PC-9 (cell line): ENCODE measurements around the gene KLK3.

Experiments used
- CTCF ChIP-seq: fragments of 200-600 bp; sonication (generic); conservative IDR thresholded peaks from 2 replicates; pipeline ENCODE4 v1.6.1; 2017; ENCODE audit warnings: mixed run types, antibody characterized with exemption, mild to moderate bottlenecking, moderate library complexity
- EZH2 ChIP-seq: fragments of 200-600 bp; sonication (generic); IDR thresholded peaks from 2 replicates; pipeline ENCODE4 v1.8.0; 2017; ENCODE audit warnings: antibody characterized with exemption, low read depth

DNA sequence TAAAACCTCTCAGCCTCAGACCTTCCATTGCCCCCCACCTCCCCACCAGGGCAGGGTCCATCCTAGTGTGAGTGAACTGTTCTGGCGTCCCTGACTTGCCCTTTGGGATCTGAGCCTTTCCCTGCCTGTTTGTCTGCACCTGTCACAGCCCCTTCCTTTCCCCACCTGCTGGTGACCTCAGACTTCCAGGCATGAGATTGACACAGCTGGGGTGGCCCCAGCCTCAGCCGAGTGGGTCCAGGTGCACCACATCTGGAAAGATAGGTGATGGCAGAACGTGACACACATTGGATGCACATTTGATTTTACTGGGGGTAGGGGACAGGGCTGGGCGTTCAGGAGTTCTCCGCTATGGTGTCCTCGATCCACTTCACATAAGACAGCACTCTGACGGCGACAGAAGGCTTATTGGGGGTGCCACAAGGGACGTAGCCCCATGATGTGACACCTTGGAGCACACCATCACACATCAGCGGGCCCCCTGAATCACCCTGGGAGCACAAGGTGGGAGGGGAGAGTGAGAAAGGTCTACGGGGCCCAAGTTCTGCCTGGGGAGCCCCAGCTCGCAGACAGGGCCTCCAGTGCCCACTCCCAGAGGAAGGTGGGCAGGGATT lies 35.7 kb upstream of the KLK3 start:
- TF ChIP-seq CTCF = no peak
- no peak for TF ChIP-seq EZH2
